Stomach smooth muscle (tissue), 2 donors: ENCODE results near the gene PDE4B.
A peak's percentile ranks its signal among the peaks of the same experiment; 100 is the strongest.

ENCODE experiments used
- H3K27ac ChIP-seq: one replicate; pipeline ENCODE4 v1.7.0; 2013; ENCODE audit warnings: mild to moderate bottlenecking, low read length, inconsistent platforms
- H3K27me3 ChIP-seq, 2 donors: one replicate each; pipeline ENCODE4 v1.7.0; 2013; ENCODE audit warnings: low read length in 2 of 2; ENCODE audit not compliant: insufficient read depth in 2 of 2, control insufficient read depth in 1 of 2
- H3K36me3 ChIP-seq, 2 donors: one replicate each; pipeline ENCODE4 v1.7.0; 2013; ENCODE audit warnings: low read length in 2 of 2; ENCODE audit not compliant: control insufficient read depth in 2 of 2, insufficient read depth in 2 of 2
- H3K4me1 ChIP-seq: one replicate; pipeline ENCODE4 v1.7.0; 2013; ENCODE audit warnings: low read length; ENCODE audit not compliant: control insufficient read depth, insufficient read depth
- H3K4me3 ChIP-seq, 2 donors: one replicate each; pipeline ENCODE4 v1.7.0; 2013; ENCODE audit warnings: low read length in 2 of 2
- H3K9ac ChIP-seq, 2 donors: one replicate each; pipeline ENCODE4 v1.7.0; 2013; ENCODE audit warnings: low read length in 2 of 2, mild to moderate bottlenecking in 1 of 2
- H3K9me3 ChIP-seq, 2 donors: one replicate each; pipeline ENCODE4 v1.7.0; 2013; ENCODE audit warnings: low read length in 2 of 2; ENCODE audit not compliant: control insufficient read depth in 2 of 2
- donor health status: healthy.
- donor health status: Pancreatic carcinoma.

Gene PDE4B

GRCh38 chr1:66333466-66334199 is 540.9 kb downstream of the PDE4B start:
- peak overlapping the region; percentile 13 to 55 for H3K9ac ChIP-seq

GRCh38 chr1:66334318-66334717 is 541.6 kb downstream of the PDE4B start:
- Histone ChIP-seq H3K4me3 (peak overlapping the region; percentile 28 to 83), H3K36me3 (no peaks in the 10 kb centered on the region), H3K9me3 (no peaks in the 10 kb centered on the region), H3K9ac (no peak overlapping the region), H3K4me1 (peaks cover 3% of the 10 kb centered on the region), H3K27ac (no peak overlapping the region), H3K27me3 (no peaks in the 10 kb centered on the region)

More at GRCh38 chr1:66333466-66334199, 540.9 kb downstream of the PDE4B start:
- H3K4me1 ChIP-seq = peaks cover 3% of the 10 kb centered on the region
- H3K36me3 ChIP-seq = no peaks in the 10 kb centered on the region
- H3K27me3 ChIP-seq = no peaks in the 10 kb centered on the region
- H3K9me3 ChIP-seq = no peaks in the 10 kb centered on the region
- H3K4me3 ChIP-seq = peak overlapping the region; percentile 28 to 83
- H3K27ac ChIP-seq = no peak overlapping the region

GRCh38 chr1:66335125-66335524 is 542.4 kb downstream of the PDE4B start:
- peak overlapping the region in 1 of 2 donors; percentile 9 for H3K4me3 ChIP-seq
- peak overlapping the region; percentile 26 for H3K27ac ChIP-seq
- H3K36me3 ChIP-seq = no peaks in the 10 kb centered on the region
- no peaks in the 10 kb centered on the region for H3K9me3 ChIP-seq
- no peaks in the 10 kb centered on the region for H3K27me3 ChIP-seq
- H3K4me1 ChIP-seq = peaks cover 3% of the 10 kb centered on the region
- no peak overlapping the region for H3K9ac ChIP-seq

DNA sequence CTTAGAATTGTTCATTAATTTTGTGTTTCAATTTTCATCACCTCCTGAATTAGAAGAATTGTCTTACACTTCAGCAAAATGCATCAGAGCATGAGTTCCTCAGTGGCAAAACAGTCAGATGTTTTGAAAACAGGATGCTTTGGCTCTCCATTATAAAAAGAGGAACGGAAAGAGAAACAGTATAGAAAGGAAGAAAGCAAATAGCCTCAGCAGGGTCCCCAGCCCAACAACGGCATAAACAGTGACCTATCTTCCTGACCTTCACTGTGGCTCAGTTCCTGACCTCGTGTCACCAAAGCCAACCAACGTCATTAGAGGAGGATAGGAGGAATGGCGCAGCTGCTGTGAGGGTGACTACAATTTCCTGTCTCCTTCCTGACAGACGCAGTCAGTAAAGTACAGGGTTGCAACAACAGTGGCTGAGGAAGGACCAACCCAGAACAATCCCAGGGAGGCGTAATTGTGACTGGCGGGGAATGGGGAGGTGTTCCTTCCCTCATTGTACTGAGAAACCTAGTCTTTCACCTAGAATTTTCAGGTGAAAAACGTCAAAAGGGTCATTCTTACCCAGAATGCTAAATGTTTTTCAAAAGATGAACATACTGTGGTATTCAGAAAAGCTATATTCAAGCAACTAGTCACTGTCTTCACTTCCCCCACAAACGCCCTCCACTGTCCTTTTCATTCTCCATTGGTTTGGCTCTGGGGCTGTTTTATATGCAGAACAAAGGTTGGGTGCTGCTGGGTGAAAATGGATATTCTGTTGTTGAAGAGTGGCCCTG is 543.4 kb downstream of the PDE4B start:
- peaks cover 3% of the 10 kb centered on the region for H3K4me1 ChIP-seq
- no peaks in the 10 kb centered on the region for H3K9me3 ChIP-seq
- H3K36me3 ChIP-seq = no peaks in the 10 kb centered on the region
- H3K27me3 ChIP-seq = no peaks in the 10 kb centered on the region
- peak overlapping the region; percentile 26 for H3K27ac ChIP-seq
- no peak overlapping the region for H3K9ac ChIP-seq
- peak overlapping the region; percentile 7 to 9 for H3K4me3 ChIP-seq

GRCh38 chr1:66336641-66336990 is 543.9 kb downstream of the PDE4B start:
- H3K9me3 ChIP-seq = no peaks in the 10 kb centered on the region
- peaks cover 3% of the 10 kb centered on the region for H3K4me1 ChIP-seq
- H3K36me3 ChIP-seq = no peaks in the 10 kb centered on the region
- H3K9ac ChIP-seq = no peak overlapping the region
- H3K4me3 ChIP-seq = peak overlapping the region in 1 of 2 donors; percentile 9
- no peaks in the 10 kb centered on the region for H3K27me3 ChIP-seq
- H3K27ac ChIP-seq = no peak overlapping the region

GRCh38 chr1:66337249-66337648 is 544.6 kb downstream of the PDE4B start:
- Histone ChIP-seq H3K9me3 (no peaks in the 10 kb centered on the region), H3K27ac (no peak overlapping the region), H3K4me3 (no peak overlapping the region), H3K36me3 (no peaks in the 10 kb centered on the region), H3K27me3 (no peaks in the 10 kb centered on the region), H3K4me1 (peaks cover 3% of the 10 kb centered on the region), H3K9ac (no peak overlapping the region)

DNA sequence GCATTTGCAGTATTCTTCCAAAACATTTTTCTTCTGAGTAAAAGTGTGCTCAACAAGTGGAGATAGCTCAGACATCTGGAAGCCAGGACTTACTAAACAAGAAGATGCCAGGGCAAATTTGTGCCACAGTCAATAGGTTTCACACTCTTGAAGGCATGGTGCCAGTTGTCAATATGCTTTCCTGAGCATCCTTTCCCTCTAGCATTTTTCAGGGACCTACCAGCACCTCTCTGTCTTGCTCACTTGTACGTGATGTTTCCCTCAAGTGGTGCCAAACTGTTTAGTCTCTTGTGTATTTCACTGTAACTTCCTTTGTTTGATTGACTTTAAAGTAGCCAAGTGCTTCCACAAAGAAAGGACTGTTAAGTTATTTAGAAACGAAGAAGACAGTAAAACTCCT is 547.2 kb downstream of the PDE4B start:
- Histone ChIP-seq H3K4me1 (no peaks in the 10 kb centered on the region), H3K9ac (no peak overlapping the region), H3K4me3 (no peak overlapping the region), H3K36me3 (no peaks in the 10 kb centered on the region), H3K27ac (no peak overlapping the region), H3K9me3 (no peaks in the 10 kb centered on the region), H3K27me3 (no peaks in the 10 kb centered on the region)

DNA sequence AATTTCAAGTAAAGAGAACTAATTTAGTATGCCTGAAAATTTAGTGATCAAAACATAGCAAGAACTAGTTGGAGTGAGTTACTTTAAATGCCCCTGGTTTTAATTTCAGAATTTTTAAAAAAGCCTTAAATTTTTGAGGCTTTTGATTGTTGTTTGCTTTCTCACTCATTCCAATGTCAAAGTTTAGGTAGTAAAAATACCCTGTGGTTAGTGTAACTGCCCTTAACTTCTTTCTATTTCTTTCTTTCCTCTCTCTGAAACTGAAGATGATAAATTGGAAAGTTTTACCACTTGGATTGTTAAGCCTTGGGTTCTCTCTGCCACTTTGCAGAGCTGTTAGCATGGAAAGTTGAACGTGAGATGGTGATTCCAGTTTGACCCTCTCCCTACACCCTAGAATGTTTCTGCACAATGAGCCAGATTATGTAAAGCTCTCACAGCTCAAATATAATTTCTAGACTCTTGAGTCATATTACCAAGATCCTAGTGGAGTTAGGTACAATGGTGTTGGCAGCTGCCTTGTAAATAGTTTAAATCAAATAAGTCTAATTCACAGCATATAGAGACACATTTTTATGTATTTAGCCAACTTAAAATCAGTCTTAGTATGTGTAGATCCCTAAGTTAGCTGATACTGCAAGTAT is 548.9 kb downstream of the PDE4B start:
- Histone ChIP-seq H3K27ac (no peak overlapping the region), H3K9ac (no peak overlapping the region), H3K4me3 (no peak overlapping the region), H3K27me3 (no peaks in the 10 kb centered on the region), H3K9me3 (no peaks in the 10 kb centered on the region), H3K36me3 (no peaks in the 10 kb centered on the region), H3K4me1 (no peaks in the 10 kb centered on the region)

DNA sequence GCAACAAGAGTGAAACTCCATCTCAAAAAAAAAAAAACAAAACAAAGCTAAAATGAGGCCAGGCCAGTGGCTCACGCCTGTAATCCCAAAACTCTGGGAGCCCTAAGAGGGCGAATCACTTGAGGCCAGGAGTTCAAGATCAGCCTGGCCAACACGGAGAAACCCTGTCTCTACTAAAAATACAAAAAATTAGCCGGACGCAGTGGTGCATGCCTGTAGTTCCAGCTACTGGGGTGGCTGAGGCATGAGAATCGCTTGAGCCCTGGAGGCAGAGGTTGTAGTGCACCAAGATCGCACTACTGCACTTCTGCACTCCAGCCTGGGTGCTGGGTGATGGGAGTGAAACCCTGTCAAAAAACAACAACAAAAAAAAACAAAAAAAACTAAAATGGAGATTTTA is 550.0 kb downstream of the PDE4B start:
- Histone ChIP-seq H3K4me1 (no peaks in the 10 kb centered on the region), H3K9ac (no peak overlapping the region), H3K27me3 (no peaks in the 10 kb centered on the region), H3K4me3 (no peak overlapping the region), H3K36me3 (no peaks in the 10 kb centered on the region), H3K9me3 (no peaks in the 10 kb centered on the region), H3K27ac (no peak overlapping the region)

- Histone ChIP-seq H3K4me1 (no peaks in the 10 kb centered on the region), H3K9me3 (no peaks in the 10 kb centered on the region), H3K27ac (no peak overlapping the region)
Observed at GRCh38 chr1:66343569-66344325, 551.1 kb downstream of the PDE4B start.

More at GRCh38 chr1:66343569-66344325, 551.1 kb downstream of the PDE4B start:
- Histone ChIP-seq H3K36me3 (no peaks in the 10 kb centered on the region), H3K27me3 (no peaks in the 10 kb centered on the region), H3K9ac (no peak overlapping the region), H3K4me3 (no peak overlapping the region)
